GM23248 (cell line): ENCODE data around the gene C2orf81. TPM values are rescaled to one million over a fixed set of nuclear protein-coding genes. Genes with fewer than 3 reads are reported as not detected.

Source experiments
- DNase-seq: peaks from one replicate; pipeline ENCODE4 v3.0.0-alpha.2; 2015
- H2AFZ ChIP-seq: fragments of 200-600 bp; sonication (generic); 2 replicates; pipeline ENCODE4 v1.6.1; 2016; ENCODE audit warnings: antibody characterized with exemption
- H3F3A ChIP-seq: fragments of 200-600 bp; sonication (generic); 2 replicates; pipeline ENCODE4 v1.6.1; 2016; ENCODE audit warnings: mild to moderate bottlenecking, antibody characterized with exemption, mixed run types; ENCODE audit not compliant: insufficient read depth
- H3K27ac ChIP-seq: fragments of 200-600 bp; sonication (generic); 2 replicates; pipeline ENCODE4 v1.5.1; 2016; ENCODE audit warnings: mild to moderate bottlenecking
- H3K27me3 ChIP-seq: fragments of 200-600 bp; sonication (generic); replicated peaks from 2 replicates; pipeline ENCODE4 v1.6.1; 2016; ENCODE audit warnings: mild to moderate bottlenecking; ENCODE audit not compliant: insufficient read depth
- H3K36me3 ChIP-seq: fragments of 200-600 bp; sonication (generic); 2 replicates; pipeline ENCODE4 v1.6.1; 2016; ENCODE audit warnings: low read depth, mild to moderate bottlenecking
- H3K4me1 ChIP-seq: fragments of 200-600 bp; sonication (generic); 2 replicates; pipeline ENCODE4 v1.6.1; 2016; ENCODE audit warnings: mild to moderate bottlenecking; ENCODE audit not compliant: insufficient read depth
- H3K4me2 ChIP-seq: fragments of 200-600 bp; sonication (generic); one replicate; pipeline ENCODE4 v1.6.1; 2016; ENCODE audit warnings: mild to moderate bottlenecking; ENCODE audit not compliant: unreplicated experiment
- H3K4me3 ChIP-seq: fragments of 200-600 bp; sonication (generic); 2 replicates; pipeline ENCODE4 v1.5.1; 2016; ENCODE audit warnings: mild to moderate bottlenecking
- H3K79me2 ChIP-seq: fragments of 200-600 bp; sonication (generic); 2 replicates; pipeline ENCODE4 v1.6.1; 2016; ENCODE audit warnings: mild to moderate bottlenecking; ENCODE audit not compliant: insufficient read depth
- H3K9ac ChIP-seq: fragments of 200-600 bp; sonication (generic); 2 replicates; pipeline ENCODE4 v1.6.1; 2016; ENCODE audit warnings: mild to moderate bottlenecking
- H3K9me2 ChIP-seq: fragments of 200-600 bp; sonication (generic); 2 replicates; pipeline ENCODE4 v1.6.1; 2016; ENCODE audit warnings: mixed run types, mild to moderate bottlenecking, moderate library complexity; ENCODE audit not compliant: insufficient read depth
- H3K9me3 ChIP-seq: fragments of 200-600 bp; sonication (generic); one replicate; pipeline ENCODE4 v1.6.1; 2017; ENCODE audit warnings: low read depth
- H4K20me1 ChIP-seq: fragments of 200-600 bp; sonication (generic); 2 replicates; pipeline ENCODE4 v1.6.0; 2016; ENCODE audit not compliant: insufficient read depth
- EZH2 ChIP-seq: fragments of 200-600 bp; sonication (generic); IDR thresholded peaks from 2 replicates; pipeline ENCODE4 v1.6.1; 2018; ENCODE audit warnings: antibody characterized with exemption, mild to moderate bottlenecking; ENCODE audit not compliant: insufficient read depth, poor library complexity, severe bottlenecking
- EZH2phosphoT487 ChIP-seq: fragments of 200-600 bp; sonication (generic); IDR thresholded peaks from 2 replicates; pipeline ENCODE4 v1.6.1; 2018; ENCODE audit warnings: antibody characterized with exemption, moderate library complexity, mild to moderate bottlenecking, low read depth; ENCODE audit not compliant: insufficient read depth
- WGBS, 2 experiments: methylation state at CpG; one replicate each; pipeline ENCODE4 v1.1.6; 2015 to 2017; ENCODE audit warnings: low lambda C conversion rate in 2 of 2, low coverage in 1 of 2; ENCODE audit errors: missing lambda C conversion rate in 2 of 2; 5-methylcytosine and 5-hydroxymethylcytosine counted together
- in situ Hi-C: fragments of 300-500 bp; cut with MboI; formaldehyde crosslinking; loops from 2 replicates; pipeline ENCODE4 v1.15.0; 2020
- polyA plus RNA-seq: library from polyadenylated mRNA; unstranded; fragments of >200 nt; fragmentation: Nextera tagmentation; extraction: Ambion mirVana; gene quantifications from 2 replicates; pipeline ENCODE4 v1.2.1, GENCODE V29; 2016
- total RNA-seq: library from RNA; depleted of rRNA; stranded (reverse); fragments of >200 nt; shearing (Covaris generic); gene quantifications from 2 replicates; pipeline ENCODE4 v1.2.3, GENCODE V29; 2014

Gene C2orf81
- total and polyA plus RNA-seq, 2 experiments from 2014 or later, result 3.5 to 6.0 TPM

DNA sequence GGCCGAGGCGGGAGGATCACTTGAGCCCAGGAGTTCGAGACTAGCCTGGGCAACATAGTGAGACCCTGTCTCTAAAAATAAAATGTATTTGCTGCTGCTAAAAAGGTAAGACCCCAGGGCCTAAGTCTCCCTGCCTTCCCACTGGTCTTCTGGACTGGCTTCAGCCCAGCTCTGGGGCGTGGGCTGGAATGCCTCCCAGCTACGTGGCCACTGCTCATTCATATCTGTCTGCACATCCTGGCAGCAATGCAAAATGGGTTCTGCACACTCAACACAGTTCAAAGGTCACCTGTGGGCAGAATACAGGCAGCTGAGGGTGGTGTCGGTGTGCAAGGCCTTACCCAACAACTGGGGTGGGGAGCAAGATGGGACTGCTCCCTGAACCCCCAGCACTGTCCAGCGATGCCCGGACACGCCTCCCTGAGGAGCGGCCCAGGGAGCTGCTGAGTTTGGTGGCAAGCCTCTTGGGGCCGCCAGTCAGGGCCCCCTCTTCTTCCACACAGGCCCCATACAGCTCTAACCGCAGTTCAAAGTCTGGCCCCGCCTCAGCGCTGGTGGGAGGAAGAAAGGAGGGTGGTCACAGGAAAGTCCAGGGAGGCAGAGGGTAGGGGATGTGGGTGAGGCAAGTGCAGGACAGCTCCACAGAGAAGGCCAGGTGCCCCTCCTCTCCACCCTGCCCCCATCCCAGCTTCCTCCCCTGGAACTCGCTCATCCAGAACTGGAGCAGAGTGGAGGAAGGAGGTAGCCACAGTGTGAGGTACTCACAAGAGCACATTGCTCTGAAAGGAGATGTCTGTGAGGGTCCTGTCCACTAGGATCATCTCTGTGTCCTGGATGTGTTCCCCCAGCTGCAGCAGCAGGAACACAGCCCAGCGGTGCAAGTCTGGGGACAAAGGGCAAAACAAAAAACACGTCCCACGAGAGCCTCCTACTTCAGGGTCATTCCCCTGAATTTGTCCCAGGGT is 8.3 kb upstream of the C2orf81 start:
- Histone ChIP-seq H3K27ac (no peak overlapping the region), H3K9me3 (no peaks in the 10 kb centered on the region), H3K27me3 (no peaks in the 10 kb centered on the region), H2AFZ (no peak overlapping the region), H3K4me1 (no peaks in the 10 kb centered on the region), H3K79me2 (no peaks in the 10 kb centered on the region), H3K4me3 (no peak overlapping the region), H4K20me1 (no peaks in the 10 kb centered on the region), H3K4me2 (no peak overlapping the region), H3K9ac (no peak overlapping the region), H3K36me3 (peaks cover 3% of the 10 kb centered on the region; the same call in 1 of the 2 replicates), H3K9me2 (no peaks in the 10 kb centered on the region), H3F3A (peaks cover 9% of the 10 kb centered on the region; the same call in 1 of the 2 replicates)
- WGBS, 2 experiments, result 94 to 96% methylated on average over 18 of the region's 18 CpGs
- in situ Hi-C loops, result no loop called here
- no peak for DNase-seq
- TF ChIP-seq EZH2phosphoT487, result no peak
- no peak for TF ChIP-seq EZH2

DNA sequence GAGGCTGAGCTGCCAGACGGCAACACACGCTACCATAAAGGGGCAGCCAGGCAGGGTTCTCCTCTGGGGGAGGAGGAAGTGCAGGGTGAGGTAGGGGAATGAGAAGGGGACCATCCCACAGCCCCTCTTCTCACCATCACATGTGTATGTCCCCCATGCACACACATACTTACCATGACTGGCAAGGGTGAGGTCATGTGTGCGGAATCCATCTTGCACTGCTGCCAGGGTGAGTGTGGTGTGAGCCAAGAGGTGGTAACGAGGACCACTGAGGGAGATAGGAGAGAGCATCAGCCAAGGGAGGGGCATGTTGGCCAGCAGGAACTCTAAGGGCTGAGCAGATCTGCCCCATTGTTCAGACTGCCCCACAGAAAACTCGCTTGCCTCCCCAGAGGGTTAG is 7.3 kb upstream of the C2orf81 start:
- no peaks in the 10 kb centered on the region for H3K9me3 ChIP-seq
- WGBS, 2 experiments, result 73 to 80% methylated on average over 5 of the region's 5 CpGs
- in situ Hi-C loops, result no loop called here
- H4K20me1 ChIP-seq, result no peaks in the 10 kb centered on the region
- no peaks in the 10 kb centered on the region for H3K79me2 ChIP-seq
- TF ChIP-seq EZH2phosphoT487, result no peak
- TF ChIP-seq EZH2, result no peak
- H2AFZ ChIP-seq, result no peak overlapping the region
- H3K27me3 ChIP-seq, result no peaks in the 10 kb centered on the region
- no peak overlapping the region for H3K9ac ChIP-seq
- H3F3A ChIP-seq, result peaks cover 16% of the 10 kb centered on the region; the same call in 1 of the 2 replicates
- no peak overlapping the region for H3K4me3 ChIP-seq
- no peak overlapping the region for H3K4me2 ChIP-seq
- H3K9me2 ChIP-seq, result no peaks in the 10 kb centered on the region
- no peak for DNase-seq
- no peak overlapping the region for H3K27ac ChIP-seq
- H3K36me3 ChIP-seq, result peaks cover 3% of the 10 kb centered on the region; the same call in 1 of the 2 replicates
- H3K4me1 ChIP-seq, result no peaks in the 10 kb centered on the region

DNA sequence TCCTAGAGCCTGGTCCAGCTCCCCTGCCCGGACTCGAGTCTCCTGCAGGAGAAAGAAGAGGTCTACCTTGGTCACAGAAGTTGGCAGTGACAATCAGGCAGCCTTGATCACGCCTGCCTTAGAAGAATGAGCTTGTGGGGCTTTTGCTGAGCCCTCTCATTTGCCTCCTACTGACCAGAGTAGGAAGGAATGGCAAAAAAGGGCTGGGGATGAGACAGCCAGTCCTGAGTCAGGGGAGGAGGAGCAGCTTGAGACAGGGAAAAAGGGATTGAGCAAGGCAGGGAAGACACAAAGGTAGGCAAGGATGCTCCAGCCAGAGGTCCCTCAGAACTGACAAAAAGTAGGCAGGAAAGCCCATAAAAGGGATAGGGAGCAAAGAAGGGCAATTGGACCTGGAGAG is 6.1 kb upstream of the C2orf81 start:
- no peak overlapping the region for H3K4me2 ChIP-seq
- 91 to 94% methylated on average over 3 of the region's 3 CpGs for WGBS, 2 experiments
- in situ Hi-C loops, result no loop called here
- TF ChIP-seq EZH2, result no peak
- TF ChIP-seq EZH2phosphoT487, result no peak
- no peaks in the 10 kb centered on the region for H3K27me3 ChIP-seq
- H3F3A ChIP-seq, result peaks cover 16% of the 10 kb centered on the region; the same call in 1 of the 2 replicates
- H3K9ac ChIP-seq, result no peak overlapping the region
- peak; percentile 65 for DNase-seq
- no peaks in the 10 kb centered on the region for H3K9me2 ChIP-seq
- H3K4me1 ChIP-seq, result no peaks in the 10 kb centered on the region
- H3K27ac ChIP-seq, result no peak overlapping the region
- H3K36me3 ChIP-seq, result peaks cover 3% of the 10 kb centered on the region; the same call in 1 of the 2 replicates
- H2AFZ ChIP-seq, result no peak overlapping the region
- H4K20me1 ChIP-seq, result no peaks in the 10 kb centered on the region
- no peaks in the 10 kb centered on the region for H3K79me2 ChIP-seq
- no peak overlapping the region for H3K4me3 ChIP-seq
- H3K9me3 ChIP-seq, result no peaks in the 10 kb centered on the region

DNA sequence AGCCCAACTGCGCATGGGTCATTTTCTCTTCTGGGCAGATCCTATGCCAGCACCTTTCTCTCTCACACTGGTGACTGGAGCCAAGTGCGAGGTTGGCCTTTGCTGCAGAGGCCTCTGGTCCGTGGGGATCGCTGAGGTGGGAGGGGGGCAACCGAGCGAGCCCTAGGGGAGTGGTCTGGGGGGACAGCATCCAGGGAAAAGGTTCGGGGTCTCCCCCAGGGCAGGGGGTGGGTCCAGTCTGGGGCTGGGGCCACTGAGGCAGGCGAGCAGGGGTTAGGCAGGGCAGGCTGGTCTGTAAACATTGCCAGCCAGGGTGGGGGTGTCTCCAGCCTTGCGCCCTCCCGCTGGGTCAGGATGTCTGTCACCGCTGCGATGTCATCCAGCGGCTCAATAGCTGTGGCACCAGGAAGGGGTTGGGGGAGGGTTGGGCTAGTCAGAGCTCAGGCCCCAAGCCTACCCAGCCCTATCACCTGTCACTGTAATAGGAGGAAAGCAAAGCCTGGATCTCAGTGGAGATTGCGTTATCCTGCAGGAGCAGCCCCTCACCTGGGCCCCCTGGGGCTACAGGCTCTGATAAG is 4.9 kb upstream of the C2orf81 start:
- TF ChIP-seq EZH2 (no peak), EZH2phosphoT487 (no peak)
- Histone ChIP-seq H3K36me3 (peaks cover 3% of the 10 kb centered on the region; the same call in 1 of the 2 replicates), H3K4me1 (no peaks in the 10 kb centered on the region), H3K79me2 (no peaks in the 10 kb centered on the region), H4K20me1 (no peaks in the 10 kb centered on the region), H3F3A (peaks cover 16% of the 10 kb centered on the region; the same call in 1 of the 2 replicates), H2AFZ (no peak overlapping the region), H3K27ac (no peak overlapping the region), H3K9me2 (no peaks in the 10 kb centered on the region), H3K4me3 (no peak overlapping the region), H3K4me2 (no peak overlapping the region), H3K27me3 (no peaks in the 10 kb centered on the region), H3K9me3 (no peaks in the 10 kb centered on the region), H3K9ac (no peak overlapping the region)
- in situ Hi-C loops, result no loop called here
- WGBS, 2 experiments, result 79 to 100% methylated on average over 4 to 14 of the region's 14 CpGs
- no peak for DNase-seq
